ENCODE results near the gene TSC22D3. TPM values are rescaled to one million over a fixed set of nuclear protein-coding genes. Genes with fewer than 3 reads are reported as not detected.
"Not testable (repeated sequence)": the region's sequence is repeated elsewhere in the genome, so short reads cannot be mapped to it uniquely, and the experiment has no call there.

The TSC22D3 gene
- polyA plus RNA-seq, 3 donors from 2014 or later, result 496 to 775 (median 681) TPM

DNA sequence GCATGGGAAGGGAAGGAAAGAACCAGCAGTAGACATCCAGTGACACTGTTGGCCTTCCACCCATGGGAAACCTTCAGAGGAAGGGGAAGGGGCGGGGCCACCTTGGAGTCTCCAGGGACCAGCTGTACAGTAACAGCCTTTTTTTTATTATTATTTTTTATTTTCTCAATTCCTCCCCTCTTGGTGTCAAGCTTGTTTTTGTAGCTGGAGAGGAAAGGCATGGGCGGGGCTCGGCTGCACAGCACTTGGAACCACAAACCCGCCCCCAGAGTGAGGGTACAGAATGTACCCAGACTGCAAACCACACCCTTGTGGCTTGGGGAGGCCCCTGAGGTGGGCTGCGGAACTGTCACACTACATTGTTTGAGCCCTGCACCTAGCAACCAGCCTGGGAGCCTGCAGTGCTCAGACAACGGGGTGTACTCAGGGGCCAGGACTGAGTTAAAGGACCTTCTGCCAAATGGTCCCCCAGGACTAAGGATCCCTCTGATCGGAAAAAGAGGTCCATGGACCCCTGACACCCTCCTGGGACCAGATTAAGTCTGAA, 101.6 kb downstream of the TSC22D3 start:
- Mint-ChIP-seq H3K36me3 (no peaks in the 10 kb centered on the region), H3K27ac (peak overlapping the region; percentile 96 to 99 (median 98)), H3K27me3 (ENCODE audit: low read depth in 3 of 3) (peaks cover 24 to 36% (median 34%) of the 10 kb centered on the region in 3 donors), H3K4me3 (peak overlapping the region; percentile 70 to 81 (median 77)), H3K9me3 (peaks cover 0 to 2% (median 0%) of the 10 kb centered on the region in 6 donors), H3K4me1 (peaks cover 50 to 58% of the 10 kb centered on the region in 2 donors)
- DNase-seq, result peak; percentile 95 to 97 (median 96)

DNA sequence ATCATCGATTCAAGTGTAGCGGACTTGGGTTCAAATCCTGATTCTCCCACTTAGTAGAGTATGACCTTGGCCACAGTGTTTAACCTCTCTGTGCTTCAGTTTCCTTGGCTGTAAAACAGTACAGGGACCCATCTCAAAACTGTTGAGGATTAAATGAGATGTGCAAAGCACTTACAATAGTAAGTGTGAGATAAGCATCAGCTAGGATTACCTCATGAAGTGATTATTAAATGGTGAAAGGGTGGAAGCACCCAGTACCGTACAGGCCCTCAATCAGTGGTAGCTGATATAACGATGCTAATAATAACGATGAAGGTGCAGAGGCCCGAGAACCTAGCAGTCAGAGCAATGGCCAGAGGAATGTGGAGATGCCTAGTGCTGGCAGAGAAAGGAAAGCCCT, 102.2 kb downstream of the TSC22D3 start:
- Mint-ChIP-seq H3K36me3 (no peaks in the 10 kb centered on the region), H3K27me3 (ENCODE audit: low read depth in 3 of 3) (peaks cover 24 to 37% (median 33%) of the 10 kb centered on the region in 3 donors), H3K4me1 (peaks cover 45 to 52% of the 10 kb centered on the region in 2 donors), H3K27ac (peak overlapping the region; percentile 96 to 99 (median 98)), H3K4me3 (peak overlapping the region; percentile 70 to 81 (median 77)), H3K9me3 (peaks cover 0 to 2% (median 0%) of the 10 kb centered on the region in 6 donors)
- DNase-seq, result no peak

DNA sequence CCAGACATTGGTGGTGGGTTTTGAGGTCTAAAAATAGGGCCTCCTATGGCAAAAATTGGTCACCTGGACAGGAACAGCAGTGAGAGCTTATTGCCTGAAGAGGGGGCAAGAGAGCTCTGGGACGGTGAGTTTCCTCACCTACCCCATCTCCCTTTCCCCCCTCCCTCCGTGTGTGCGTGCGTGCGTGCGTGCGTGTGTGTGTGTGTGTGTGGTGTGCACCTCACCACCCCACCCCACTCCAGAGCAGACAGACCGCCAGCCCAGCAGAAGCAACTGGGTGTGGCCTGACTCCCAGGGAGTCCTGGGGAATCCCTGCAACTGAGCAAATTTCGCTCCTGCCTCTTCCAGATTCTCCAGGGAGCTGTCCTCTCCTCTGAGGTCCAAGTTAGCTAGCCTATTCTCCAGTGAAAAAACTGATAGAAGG, 102.6 kb downstream of the TSC22D3 start:
- DNase-seq, result peak; percentile 85 to 91 (median 86)
- H3K9me3 Mint-ChIP-seq, result peaks cover 0 to 2% (median 0%) of the 10 kb centered on the region in 6 donors
- peak overlapping the region; percentile 70 to 81 (median 77) for H3K4me3 Mint-ChIP-seq
- H3K27me3 Mint-ChIP-seq (ENCODE audit: low read depth in 3 of 3), result peaks cover 24 to 35% (median 31%) of the 10 kb centered on the region in 3 donors
- peaks cover 40 to 47% of the 10 kb centered on the region in 2 donors for H3K4me1 Mint-ChIP-seq
- H3K27ac Mint-ChIP-seq, result peak overlapping the region; percentile 96 to 99 (median 98)
- no peaks in the 10 kb centered on the region for H3K36me3 Mint-ChIP-seq

DNA sequence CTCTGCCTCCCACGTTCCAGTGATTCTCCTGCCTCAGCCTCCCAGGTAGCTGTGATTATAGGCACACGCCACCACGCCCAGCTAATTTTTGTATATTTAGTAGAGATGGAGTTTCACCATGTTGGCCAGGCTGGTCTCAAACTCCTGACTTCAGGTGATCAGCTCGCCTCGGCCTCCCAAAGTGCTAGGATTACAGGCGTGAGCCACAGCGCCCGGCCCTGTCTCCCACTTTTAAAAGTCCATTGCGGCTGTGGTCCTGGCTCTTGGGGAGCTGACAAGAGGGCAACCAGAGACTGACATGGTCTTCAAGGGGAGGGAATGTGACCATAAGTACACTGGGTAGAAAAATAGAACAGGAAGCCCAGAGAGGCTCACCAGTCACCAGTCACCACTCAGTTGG, 104.3 kb downstream of the TSC22D3 start:
- H3K27me3 Mint-ChIP-seq (ENCODE audit: low read depth in 3 of 3), result peaks cover 24 to 45% (median 28%) of the 10 kb centered on the region in 3 donors
- H3K36me3 Mint-ChIP-seq, H3K4me3 Mint-ChIP-seq, DNase-seq, H3K9me3 Mint-ChIP-seq: not testable (repeated sequence)
- H3K27ac Mint-ChIP-seq, result peak overlapping the region in 3 of 6 donors; percentile 9 to 33 (median 17)
- H3K4me1 Mint-ChIP-seq, result peaks cover 37 to 40% of the 10 kb centered on the region in 2 donors

DNA sequence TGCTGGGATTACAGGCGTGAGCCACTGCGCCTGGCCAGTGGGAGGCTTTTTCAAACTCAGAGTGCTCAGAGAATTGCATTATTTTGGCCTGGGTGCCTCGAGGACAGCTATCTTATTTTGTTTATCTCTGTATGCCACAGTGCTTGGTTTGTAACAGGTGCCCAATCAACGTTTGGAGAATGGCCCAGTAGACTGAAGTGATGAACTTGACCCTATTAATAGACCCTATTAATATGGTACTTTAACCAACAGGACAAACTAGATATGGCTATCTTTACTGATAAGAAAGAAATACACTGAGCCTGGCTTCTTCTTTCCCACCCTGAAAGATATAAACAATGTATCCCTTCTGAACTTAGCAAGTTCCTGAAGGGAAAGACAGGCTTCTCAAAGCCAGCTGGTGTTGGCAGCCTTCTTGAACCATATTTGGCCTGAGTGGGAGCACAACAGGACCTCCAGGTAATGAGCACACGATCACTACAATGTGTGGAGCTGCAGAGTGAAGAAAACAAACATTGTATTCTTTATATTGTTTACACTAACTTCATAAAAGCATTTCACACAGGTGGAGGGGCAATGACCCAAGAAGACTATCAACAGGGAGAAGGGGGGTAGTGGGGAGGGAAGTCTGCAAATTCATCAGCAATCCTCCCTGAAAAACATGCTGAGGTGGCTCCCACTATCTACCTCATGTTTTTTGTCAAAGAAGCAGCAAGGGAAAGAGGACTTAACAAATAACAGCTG, 105.5 kb downstream of the TSC22D3 start:
- Mint-ChIP-seq H3K4me1 (peaks cover 27 to 31% of the 10 kb centered on the region in 2 donors), H3K27me3 (ENCODE audit: low read depth in 3 of 3) (peaks cover 20 to 43% (median 23%) of the 10 kb centered on the region in 3 donors), H3K36me3 (no peaks in the 10 kb centered on the region), H3K4me3 (no peak overlapping the region), H3K9me3 (peaks cover 0 to 2% (median 0%) of the 10 kb centered on the region in 6 donors), H3K27ac (peak overlapping the region in 1 of 6 donors; percentile 30)
- DNase-seq, result no peak

DNA sequence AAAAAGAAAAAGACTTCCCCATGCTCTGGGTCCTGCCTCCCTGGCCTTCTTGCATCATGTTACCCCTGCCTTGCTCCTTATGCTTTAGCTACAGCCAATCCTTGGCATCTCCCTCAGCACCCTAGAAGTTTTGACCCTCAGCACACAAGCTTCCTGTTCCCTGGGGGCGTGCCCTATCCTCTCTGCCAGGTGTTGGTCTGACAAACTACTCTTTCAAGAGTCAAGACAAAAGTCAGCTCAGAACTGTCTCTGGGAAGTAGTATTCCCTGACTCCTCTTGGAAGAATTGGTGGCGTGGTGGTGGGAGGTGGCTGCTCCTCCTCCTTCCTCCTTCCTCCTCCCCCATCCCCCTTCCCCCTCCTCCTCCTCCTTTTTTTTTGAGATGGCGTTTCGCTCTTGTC, 106.3 kb downstream of the TSC22D3 start:
- Mint-ChIP-seq H3K27ac (peak overlapping the region in 2 of 6 donors; percentile 24 to 61), H3K36me3 (no peaks in the 10 kb centered on the region), H3K27me3 (ENCODE audit: low read depth in 3 of 3) (peaks cover 14 to 38% (median 17%) of the 10 kb centered on the region in 3 donors), H3K9me3 (no peaks in the 10 kb centered on the region), H3K4me1 (peaks cover 19 to 23% of the 10 kb centered on the region in 2 donors), H3K4me3 (no peak overlapping the region)
- no peak for DNase-seq

DNA sequence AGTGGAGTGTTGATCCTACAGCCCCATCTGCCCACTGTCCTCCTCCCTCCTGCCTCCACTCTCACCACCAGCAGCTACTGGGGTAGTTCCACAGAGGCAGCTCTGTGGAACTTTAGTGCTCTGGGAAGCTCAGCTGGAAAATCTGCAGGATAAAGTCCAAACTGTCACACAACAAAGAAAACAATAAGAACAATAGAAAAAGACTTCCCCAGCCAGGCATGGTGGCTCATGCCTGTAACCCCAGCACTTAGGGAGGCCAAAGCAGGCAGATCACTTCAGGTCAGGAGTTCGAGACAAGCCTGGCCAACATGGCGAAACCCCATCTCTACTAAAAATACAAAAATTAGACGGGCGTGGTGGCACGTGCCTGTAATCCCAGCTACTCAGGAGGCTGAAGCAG, 106.9 kb downstream of the TSC22D3 start:
- DNase-seq, H3K36me3 Mint-ChIP-seq, H3K9me3 Mint-ChIP-seq, H3K4me3 Mint-ChIP-seq: not testable (repeated sequence)
- Mint-ChIP-seq H3K27ac (peak overlapping the region in 1 of 6 donors; percentile 59), H3K4me1 (peaks cover 14 to 17% of the 10 kb centered on the region in 2 donors), H3K27me3 (ENCODE audit: low read depth in 3 of 3) (peaks cover 8 to 32% (median 11%) of the 10 kb centered on the region in 3 donors)

DNA sequence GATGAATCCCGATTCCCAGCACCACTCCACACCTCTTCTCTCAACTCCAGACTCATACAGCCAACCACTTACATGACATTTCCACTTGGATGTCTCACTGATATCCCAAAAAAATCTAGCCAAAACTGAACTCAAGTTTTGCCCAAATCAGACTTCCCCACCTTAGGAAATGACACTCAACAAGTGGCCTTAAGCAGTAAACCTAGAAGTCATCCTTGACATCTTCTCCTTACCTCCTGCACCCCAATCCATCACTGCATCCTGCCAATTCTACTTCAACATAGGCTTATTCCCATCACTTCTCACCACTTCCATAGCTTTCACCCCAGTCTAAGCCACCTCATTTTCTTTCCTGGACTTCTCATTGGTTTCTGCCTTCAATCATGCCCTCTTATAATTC, 108.2 kb downstream of the TSC22D3 start:
- Mint-ChIP-seq H3K9me3 (no peaks in the 10 kb centered on the region), H3K27ac (peak overlapping the region in 1 of 6 donors; percentile 29), H3K27me3 (ENCODE audit: low read depth in 3 of 3) (peaks cover 0 to 20% (median 2%) of the 10 kb centered on the region in 3 donors), H3K36me3 (no peaks in the 10 kb centered on the region), H3K4me1 (peaks cover 2 to 6% of the 10 kb centered on the region in 2 donors), H3K4me3 (no peak overlapping the region)
- no peak for DNase-seq

DNA sequence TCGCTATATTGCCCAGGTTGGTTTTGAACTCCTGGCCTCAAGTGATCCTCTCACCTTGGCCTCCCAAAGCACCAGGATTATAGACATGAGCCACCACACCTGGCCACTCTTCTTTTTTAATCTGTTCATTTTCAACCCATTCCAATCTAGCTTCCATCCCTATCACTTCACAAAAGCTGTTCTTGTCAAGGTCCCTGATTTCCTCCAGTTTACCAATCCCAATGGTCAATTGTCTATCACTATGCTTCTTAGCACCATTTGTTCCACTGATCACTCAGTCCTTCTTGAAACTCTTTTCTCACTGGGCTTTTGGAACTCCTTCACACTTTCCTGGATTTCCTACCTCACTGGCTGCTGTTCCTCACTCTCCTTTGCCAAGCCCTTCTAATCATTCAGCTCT, 108.7 kb downstream of the TSC22D3 start:
- Mint-ChIP-seq H3K4me1 (peaks cover 2 to 4% of the 10 kb centered on the region in 2 donors), H3K4me3 (no peak overlapping the region), H3K27ac (peak overlapping the region in 1 of 6 donors; percentile 29), H3K9me3 (no peaks in the 10 kb centered on the region), H3K27me3 (ENCODE audit: low read depth in 3 of 3) (peaks cover 0 to 20% (median 2%) of the 10 kb centered on the region in 3 donors), H3K36me3 (no peaks in the 10 kb centered on the region)
- DNase-seq, result no peak

Other genes with a start within 250 kb of the TSC22D3 start
- gene PRPS1, start 147.3 kb downstream of the TSC22D3 start, polyA plus RNA-seq, result 10 to 100 TPM; 41.9 to 54.6 (median 45.6) TPM
- gene NCBP2L, start 1.9 kb upstream of the TSC22D3 start, polyA plus RNA-seq, result not detected
- gene MID2, start 50.1 kb upstream of the TSC22D3 start, polyA plus RNA-seq, result 1 to 10 TPM in 2 of 3 donors, under 1 TPM in 1; 0.77 to 2.6 (median 2.1) TPM
- gene TEX13B, start 206.6 kb upstream of the TSC22D3 start, polyA plus RNA-seq, result not detected

All from immature natural killer cell (primary cell).